Ovary (tissue), 9 donors: ENCODE measurements around the gene ZNF689. TPM values are rescaled to one million over a fixed set of nuclear protein-coding genes. Genes with fewer than 3 reads are reported as not detected.

Experiments
- DNase-seq, 5 donors: peaks; one replicate each; pipeline ENCODE4 v3.0.0-alpha.2; 2019 to 2020
- H3K27ac ChIP-seq, 2 donors: fragments of 200-600 bp; one replicate each; pipeline versions ENCODE4 v1.5.1 to v1.8.0; 2019 to 2022
- H3K27me3 ChIP-seq: fragments of 200-600 bp; one replicate; pipeline ENCODE4 v1.8.0; 2022
- H3K36me3 ChIP-seq: fragments of 200-600 bp; sonication (generic); one replicate; pipeline ENCODE4 v1.5.1; 2019
- H3K4me1 ChIP-seq: one replicate; pipeline ENCODE4 v1.8.1; 2013; ENCODE audit warnings: mild to moderate bottlenecking, moderate library complexity; ENCODE audit not compliant: insufficient read depth
- H3K4me3 ChIP-seq: fragments of 200-600 bp; sonication (generic); one replicate; pipeline ENCODE4 v1.5.1; 2017
- H3K9me3 ChIP-seq, 2 donors: fragments of 200-600 bp in 1 of 2; sonication (generic) in 1 of 2; one replicate each; pipeline versions ENCODE4 v1.5.1 to v1.8.1; 2013 to 2019; ENCODE audit warnings: mild to moderate bottlenecking in 1 of 2, moderate library complexity in 1 of 2
- EP300 ChIP-seq: sonication (generic); formaldehyde crosslinking; IDR thresholded peaks from one replicate; pipeline ENCODE4 v1.6.1; 2017; ENCODE audit warnings: antibody characterized with exemption
- POLR2A ChIP-seq: fragments of 450-650 bp; IDR thresholded peaks from one replicate; pipeline ENCODE4 v1.6.1; 2017; ENCODE audit warnings: antibody characterized with exemption, mild to moderate bottlenecking, moderate library complexity
- WGBS, 3 donors: extraction: QIAGEN DNeasy Blood & Tissue Kit in 1 of 3; methylation state at CpG; one replicate each; pipeline versions ENCODE4 v1.1.5 to v1.1.7; 2013 to 2017; 5-methylcytosine and 5-hydroxymethylcytosine counted together
- intact Hi-C, 4 donors: fragments of 100-400 bp; cut with DNase I; formaldehyde crosslinking; loops; one replicate each; pipeline versions ENCODE4 v1.11.0 to v1.15.1; 2022 to 2023
- polyA plus RNA-seq, 2 donors: library from polyadenylated mRNA; stranded (reverse); fragments of 200-250 nt in 1 of 2; fragments of 350-450 nt in 1 of 2; fragmentation: Illumina TruSeq in 1 of 2; extraction: RNeasy Lipid Tissue Mini Kit (QIAGEN cat#74804) in 1 of 2; gene quantifications; one replicate each; pipeline ENCODE4 v1.2.3, GENCODE V29; 2013 to 2014
- total RNA-seq, 7 donors: library from RNA; depleted of rRNA in 2 of 7; stranded (reverse); fragments of >200 nt in 2 of 7; fragmentation: NEBNext Ultra II Directional in 3 of 7; extraction: Animal tissue kit (Norgen Biotek cat#: 25700) in 3 of 7; gene quantifications; one replicate each; pipeline versions ENCODE4 v1.1.0 to v1.2.4, GENCODE V29; 2016 to 2023
- TF ChIP-seq, protein P1 (sequence below), 3 donors: fragments of 450-650 bp in 2 of 3; fragments of 200-600 bp in 1 of 3; IDR thresholded peaks; one replicate each; pipeline versions ENCODE4 v1.5.1 to v1.8.0; 2016 to 2022; ENCODE audit warnings: antibody characterized with exemption in 3 of 3, mild to moderate bottlenecking in 1 of 3
- donor health status: DM: no; HTN: no; CAD: no; lungs with moderate emphysema.
- donor health status: DM: no; HTN: no; CAD: no.
- donor health status: Bipolar disorder and iron deficiency.
- donor health status: DM: yes; HTN: yes; CAD: no.
- donor health status: DM: no; HTN: no; CAD: no.
- donor health status: DM: yes; HTN: yes; CAD: no.

ZNF689 gene
- total and polyA plus RNA-seq, 9 donors = 6.2 to 13.2 (median 10.2) TPM

- intact Hi-C loops = loop anchor here in 2 of 4 donors (10.0 kb wide), 2 partner anchors 65 to 275 kb away; partner anchors contain the start of genes ZNF785 (in 2 of the 2), MYL11 (in 1 of the 2) and TBC1D10B (in 1 of the 2)
- Histone ChIP-seq H3K36me3 (no peaks in the 10 kb centered on the region), H3K27me3 (no peaks in the 10 kb centered on the region), H3K4me3 (peak overlapping the region; percentile 49), H3K27ac (peak overlapping the region; percentile 60 to 83), H3K4me1 (peaks cover 6% of the 10 kb centered on the region), H3K9me3 (no peaks in the 10 kb centered on the region)
- 18 to 32% (median 24%) methylated on average over 21 to 22 of the region's 22 CpGs for WGBS, 3 donors
- no peak for DNase-seq
- TF ChIP-seq EP300 = no peak
- TF ChIP-seq POLR2A = peak; percentile 33
- TF ChIP-seq, protein P1, sequence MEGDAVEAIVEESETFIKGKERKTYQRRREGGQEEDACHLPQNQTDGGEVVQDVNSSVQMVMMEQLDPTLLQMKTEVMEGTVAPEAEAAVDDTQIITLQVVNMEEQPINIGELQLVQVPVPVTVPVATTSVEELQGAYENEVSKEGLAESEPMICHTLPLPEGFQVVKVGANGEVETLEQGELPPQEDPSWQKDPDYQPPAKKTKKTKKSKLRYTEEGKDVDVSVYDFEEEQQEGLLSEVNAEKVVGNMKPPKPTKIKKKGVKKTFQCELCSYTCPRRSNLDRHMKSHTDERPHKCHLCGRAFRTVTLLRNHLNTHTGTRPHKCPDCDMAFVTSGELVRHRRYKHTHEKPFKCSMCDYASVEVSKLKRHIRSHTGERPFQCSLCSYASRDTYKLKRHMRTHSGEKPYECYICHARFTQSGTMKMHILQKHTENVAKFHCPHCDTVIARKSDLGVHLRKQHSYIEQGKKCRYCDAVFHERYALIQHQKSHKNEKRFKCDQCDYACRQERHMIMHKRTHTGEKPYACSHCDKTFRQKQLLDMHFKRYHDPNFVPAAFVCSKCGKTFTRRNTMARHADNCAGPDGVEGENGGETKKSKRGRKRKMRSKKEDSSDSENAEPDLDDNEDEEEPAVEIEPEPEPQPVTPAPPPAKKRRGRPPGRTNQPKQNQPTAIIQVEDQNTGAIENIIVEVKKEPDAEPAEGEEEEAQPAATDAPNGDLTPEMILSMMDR (IDR thresholded peaks at IDR 0.05) = no peak
Measured at GRCh38 chr16:30649725-30650368, 39.7 kb upstream of the ZNF689 start.

DNA sequence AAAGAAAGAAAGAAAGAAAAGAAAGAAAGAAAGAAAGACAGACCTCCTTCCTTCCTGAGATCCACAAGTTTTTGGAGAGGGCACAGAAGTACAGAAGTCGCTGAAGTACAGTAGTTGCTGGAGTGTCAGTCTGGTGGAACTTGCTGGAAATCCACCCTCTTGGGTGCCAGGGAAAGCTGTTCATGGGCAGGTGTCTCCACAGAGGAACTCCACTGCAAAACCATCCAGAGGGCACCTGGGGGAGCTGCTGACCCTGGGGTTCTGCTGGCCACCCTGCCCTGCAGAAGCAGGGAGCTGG is 37.0 kb upstream of the ZNF689 start:
- intact Hi-C loops = loop anchor here in 1 of 4 donors (10.0 kb wide), 1 partner anchor 62 kb away; the partner anchor contains the start of gene ZNF785
- Histone ChIP-seq H3K27me3 (no peaks in the 10 kb centered on the region), H3K36me3 (no peaks in the 10 kb centered on the region), H3K4me3 (no peak overlapping the region), H3K9me3 (no peaks in the 10 kb centered on the region), H3K4me1 (peaks cover 6% of the 10 kb centered on the region), H3K27ac (no peak overlapping the region)
- 53 to 81% (median 78%) methylated on average over 1 of the region's 1 CpG for WGBS, 3 donors
- no peak for DNase-seq
- TF ChIP-seq EP300 (no peak), POLR2A (no peak)
- TF ChIP-seq, protein P1 (IDR thresholded peaks at IDR 0.05) = no peak

DNA sequence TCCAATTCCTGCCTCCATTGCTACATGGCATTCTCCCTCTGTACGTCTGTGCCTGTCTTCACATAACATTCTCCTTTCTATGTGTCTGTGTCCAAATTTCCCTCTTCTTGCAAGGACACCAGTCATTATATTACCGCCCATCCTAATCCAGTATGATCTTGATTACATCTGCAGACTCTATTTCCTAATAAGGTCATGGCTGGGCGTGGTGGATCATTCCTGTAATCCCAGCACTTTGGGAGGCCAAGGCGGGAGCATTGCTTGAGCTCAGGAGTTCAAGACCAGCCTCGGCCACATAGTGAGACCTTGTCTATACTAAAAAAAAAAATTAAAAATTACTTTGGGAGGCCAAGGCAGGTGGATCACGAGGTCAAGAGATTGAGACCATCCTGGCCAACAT is 35.5 kb upstream of the ZNF689 start:
- Histone ChIP-seq H3K4me3 (no peak overlapping the region), H3K9me3 (no peaks in the 10 kb centered on the region), H3K36me3 (no peaks in the 10 kb centered on the region), H3K4me1 (peaks cover 2% of the 10 kb centered on the region), H3K27me3 (no peaks in the 10 kb centered on the region), H3K27ac (no peak overlapping the region)
- no peak for TF ChIP-seq POLR2A
- WGBS, 3 donors = 58 to 65% (median 63%) methylated on average over 6 of the region's 6 CpGs
- intact Hi-C loops = loop anchor here in 1 of 4 donors (10.0 kb wide), 1 partner anchor 61 kb away; the partner anchor contains the start of gene ZNF785
- DNase-seq = no peak

GRCh38 chr16:30644334-30644830 is 34.2 kb upstream of the ZNF689 start:
- 63 to 71% (median 65%) methylated on average over 4 of the region's 4 CpGs for WGBS, 3 donors
- Histone ChIP-seq H3K27me3 (no peaks in the 10 kb centered on the region), H3K4me1 (no peaks in the 10 kb centered on the region), H3K36me3 (no peaks in the 10 kb centered on the region), H3K4me3 (no peak overlapping the region), H3K9me3 (no peaks in the 10 kb centered on the region), H3K27ac (no peak overlapping the region)
- DNase-seq = no peak
- no peak for TF ChIP-seq EP300
- TF ChIP-seq, protein P1 (IDR thresholded peaks at IDR 0.05) = no peak
- TF ChIP-seq POLR2A = no peak
- intact Hi-C loops = loop anchor here in 1 of 4 donors (10.0 kb wide), 1 partner anchor 60 kb away; the partner anchor contains the start of gene ZNF785

DNA sequence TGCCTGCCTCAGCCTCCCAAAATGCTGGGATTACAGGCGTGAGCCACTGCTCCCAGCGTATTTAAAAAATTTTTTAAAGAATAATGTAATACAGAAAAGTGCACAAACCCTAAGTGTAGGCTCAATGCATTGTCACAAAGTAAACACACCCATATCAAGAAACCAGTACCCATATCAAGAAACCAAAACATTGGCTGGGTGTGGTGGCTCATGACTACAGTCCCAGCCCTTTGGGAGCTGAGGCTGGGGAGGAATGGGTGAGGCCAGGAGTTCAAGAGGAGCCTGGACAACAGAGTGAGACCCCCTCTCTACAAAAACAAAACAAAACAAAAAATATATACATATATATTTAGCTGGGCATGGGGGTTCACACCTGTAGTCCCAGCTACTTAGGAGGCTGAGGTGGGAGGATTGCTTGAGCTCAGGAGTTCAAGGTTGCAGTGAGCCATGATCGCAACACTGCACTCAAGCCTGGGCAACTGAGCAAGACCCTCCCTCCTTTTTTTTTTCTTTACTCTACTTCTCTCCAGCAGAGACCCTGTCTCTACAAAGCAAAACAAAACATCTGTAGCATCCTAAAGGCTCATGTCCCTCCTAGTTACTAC is 31.3 kb upstream of the ZNF689 start:
- Histone ChIP-seq H3K36me3 (no peaks in the 10 kb centered on the region), H3K27me3 (no peaks in the 10 kb centered on the region), H3K4me3 (no peak overlapping the region), H3K27ac (no peak overlapping the region), H3K4me1 (no peaks in the 10 kb centered on the region), H3K9me3 (no peaks in the 10 kb centered on the region)
- TF ChIP-seq, protein P1 (IDR thresholded peaks at IDR 0.05) = no peak
- no peak for TF ChIP-seq EP300
- no peak for TF ChIP-seq POLR2A
- intact Hi-C loops = loop anchor here in 1 of 4 donors (10.0 kb wide), 1 partner anchor 57 kb away; the partner anchor contains the start of gene ZNF785
- 52 to 60% (median 52%) methylated on average over 3 of the region's 3 CpGs for WGBS, 3 donors
- no peak for DNase-seq
